ENCODE results near the gene ANKRD36C. TPM values are rescaled to one million over a fixed set of nuclear protein-coding genes. Genes with fewer than 3 reads are reported as not detected.
"Not testable (repeated sequence)": the region's sequence is repeated elsewhere in the genome, so short reads cannot be mapped to it uniquely, and the experiment has no call there.

ANKRD36C gene
- total and polyA plus RNA-seq, 12 donors = 1.2 to 55.7 (median 10.3) TPM

- no peaks in the 10 kb centered on the region for H3K36me3 ChIP-seq (replicated peaks in 1 of 2)
- H3K9me3 ChIP-seq (replicated peaks in 1 of 3) = no peaks in the 10 kb centered on the region
- no peak for DNase-seq
- intact Hi-C loops (cut with DNase I) = loop anchor here in 1 of 2 donors (10.0 kb wide), 2 partner anchors 90 to 150 kb away; partner anchors contain the start of gene ADRA2B
- no peaks in the 10 kb centered on the region for H3K4me1 ChIP-seq (replicated peaks in 1 of 2)
- no peaks in the 10 kb centered on the region for H3K27me3 ChIP-seq
- no peak for TF ChIP-seq CTCF (IDR thresholded peaks at IDR 0.05)
- TF ChIP-seq POLR2A (IDR thresholded peaks at IDR 0.05) = no peak
- WGBS, 4 donors = 73 to 92% (median 88%) methylated on average over 4 to 27 of the region's 27 CpGs
- H3K27ac ChIP-seq = no peak overlapping the region
- no peak overlapping the region for H3K4me3 ChIP-seq
Observed at GRCh38 chr2:96024336-96025193, 32.9 kb upstream of the ANKRD36C start.

GRCh38 chr2:96023701-96024100 lies 32.1 kb upstream of the ANKRD36C start:
- 40 to 100% (median 80%) methylated on average over 1 to 7 of the region's 7 CpGs for WGBS, 4 donors

GRCh38 chr2:96022701-96023447 lies 31.2 kb upstream of the ANKRD36C start:
- TF ChIP-seq CTCF (IDR thresholded peaks at IDR 0.05) = peak; percentile 80 to 94 (median 86)
- DNase-seq = peak; percentile 85 to 94 (median 91)
- WGBS, 4 donors = 23 to 47% (median 36%) methylated on average over 4 to 14 of the region's 19 CpGs
- not testable (repeated sequence) for H3K27ac ChIP-seq; H3K4me3 ChIP-seq; H3K36me3 ChIP-seq (replicated peaks in 1 of 2); H3K27me3 ChIP-seq; H3K4me1 ChIP-seq (replicated peaks in 1 of 2); H3K9me3 ChIP-seq (replicated peaks in 1 of 3)
- intact Hi-C loops (cut with DNase I) = loop anchor here in 1 of 2 donors (10.0 kb wide), 2 partner anchors 92 to 152 kb away; partner anchors contain the start of gene ADRA2B

More at GRCh38 chr2:96023701-96024100, 32.1 kb upstream of the ANKRD36C start:
- not testable (repeated sequence) for H3K4me3 ChIP-seq; H3K36me3 ChIP-seq (replicated peaks in 1 of 2); H3K4me1 ChIP-seq (replicated peaks in 1 of 2); H3K9me3 ChIP-seq (replicated peaks in 1 of 3); H3K27me3 ChIP-seq; DNase-seq; H3K27ac ChIP-seq
- intact Hi-C loops (cut with DNase I) = loop anchor here in 1 of 2 donors (10.0 kb wide), 2 partner anchors 91 to 151 kb away; partner anchors contain the start of gene ADRA2B

GRCh38 chr2:96022126-96022525 lies 30.5 kb upstream of the ANKRD36C start:
- H3K36me3 ChIP-seq (replicated peaks in 1 of 2); H3K4me1 ChIP-seq (replicated peaks in 1 of 2); DNase-seq; H3K4me3 ChIP-seq; H3K9me3 ChIP-seq (replicated peaks in 1 of 3); H3K27me3 ChIP-seq; H3K27ac ChIP-seq: not testable (repeated sequence)
- WGBS, 4 donors = 61 to 85% (median 74%) methylated on average over 6 to 7 of the region's 7 CpGs
- intact Hi-C loops (cut with DNase I) = loop anchor here in 1 of 2 donors (10.0 kb wide), 2 partner anchors 93 to 153 kb away; partner anchors contain the start of gene ADRA2B

DNA sequence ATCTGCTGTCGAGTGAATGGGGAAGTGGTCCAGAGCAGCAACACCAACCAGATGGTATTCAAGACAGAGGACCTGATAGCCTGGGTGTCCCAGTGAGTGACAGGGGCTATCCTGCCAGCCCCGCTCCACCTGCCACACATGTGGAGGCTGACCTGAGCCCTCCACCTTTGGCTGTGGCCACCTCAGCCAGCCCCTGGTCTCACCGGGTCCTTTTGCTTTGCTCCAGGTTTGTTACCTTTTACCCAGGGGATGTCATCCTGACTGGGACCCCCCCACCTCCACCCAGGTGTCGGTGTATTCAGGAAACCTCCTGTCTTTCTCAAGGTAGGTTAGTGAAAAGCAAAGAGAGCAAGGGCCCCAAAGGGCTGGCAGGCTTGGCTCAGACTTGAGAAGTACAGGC lies 29.5 kb upstream of the ANKRD36C start:
- not testable (repeated sequence) for H3K27ac ChIP-seq; H3K27me3 ChIP-seq; H3K36me3 ChIP-seq (replicated peaks in 1 of 2); H3K9me3 ChIP-seq (replicated peaks in 1 of 3); H3K4me1 ChIP-seq (replicated peaks in 1 of 2); H3K4me3 ChIP-seq; DNase-seq
- WGBS, 4 donors = 87 to 91% (median 87%) methylated on average over 3 to 4 of the region's 4 CpGs
- intact Hi-C loops (cut with DNase I) = loop anchor here in 1 of 2 donors (10.0 kb wide), 2 partner anchors 94 to 154 kb away; partner anchors contain the start of gene ADRA2B

GRCh38 chr2:96019909-96020590 lies 28.4 kb upstream of the ANKRD36C start:
- WGBS, 4 donors = 81 to 86% (median 83%) methylated on average over 3 of the region's 9 CpGs
- intact Hi-C loops (cut with DNase I) = loop anchor here in 1 of 2 donors (10.0 kb wide), 2 partner anchors 95 to 155 kb away; partner anchors contain the start of gene ADRA2B
- H3K4me1 ChIP-seq (replicated peaks in 1 of 2); H3K9me3 ChIP-seq (replicated peaks in 1 of 3); DNase-seq; H3K27ac ChIP-seq; H3K36me3 ChIP-seq (replicated peaks in 1 of 2); H3K4me3 ChIP-seq; H3K27me3 ChIP-seq: not testable (repeated sequence)

GRCh38 chr2:96016321-96016720 lies 24.7 kb upstream of the ANKRD36C start:
- H3K27ac ChIP-seq; intact Hi-C loops (cut with DNase I); H3K4me1 ChIP-seq (replicated peaks in 1 of 2); DNase-seq; H3K4me3 ChIP-seq; H3K9me3 ChIP-seq (replicated peaks in 1 of 3); H3K36me3 ChIP-seq (replicated peaks in 1 of 2); H3K27me3 ChIP-seq: not testable (repeated sequence)
- 57 to 85% (median 82%) methylated on average over 3 to 4 of the region's 4 CpGs for WGBS, 4 donors

GRCh38 chr2:96012792-96013264 lies 21.2 kb upstream of the ANKRD36C start:
- 70 to 88% (median 77%) methylated on average over 1 of the region's 1 CpG for WGBS, 4 donors
- H3K4me1 ChIP-seq (replicated peaks in 1 of 2) = not testable (repeated sequence)

More at GRCh38 chr2:96012792-96013264, 21.2 kb upstream of the ANKRD36C start:
- intact Hi-C loops (cut with DNase I); H3K9me3 ChIP-seq (replicated peaks in 1 of 3); H3K27me3 ChIP-seq; H3K4me3 ChIP-seq; DNase-seq; H3K36me3 ChIP-seq (replicated peaks in 1 of 2); H3K27ac ChIP-seq: not testable (repeated sequence)

Measured in adrenal gland (tissue), 12 donors.